Measurements from ENCODE around the gene PLAC9. TPM values are rescaled to one million over a fixed set of nuclear protein-coding genes. Genes with fewer than 3 reads are reported as not detected.

The PLAC9 gene
- total RNA-seq, 1 experiment from 2014 or later: not detected

DNA sequence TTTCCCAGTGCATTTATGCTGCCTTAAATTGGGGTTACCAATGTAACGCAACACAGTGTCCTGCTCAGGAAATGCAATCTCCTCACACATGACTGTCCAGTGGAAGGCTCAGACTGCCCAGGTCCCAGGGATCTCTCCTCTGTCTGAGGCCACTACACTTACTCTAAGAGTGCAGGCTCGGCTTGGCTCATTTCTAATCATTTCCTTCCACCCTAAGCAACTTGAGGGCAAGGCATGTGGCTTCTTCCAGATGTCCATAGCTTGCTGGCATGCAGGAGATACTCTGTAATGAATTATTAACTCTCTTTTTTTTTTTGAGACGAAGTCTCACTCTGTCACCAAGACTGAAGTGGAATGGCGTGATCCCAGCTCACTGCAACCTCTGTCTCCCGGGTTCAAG is 23.7 kb downstream of the PLAC9 start:
- CTCF ChIA-PET: no interaction called here
- Histone ChIP-seq H3K4me3 (ENCODE audit: low read depth in 2 of 2, low read length in 2 of 2) (no peak overlapping the region), H3K27me3 (ENCODE audit: control insufficient read depth, insufficient read depth, low read length) (no peaks in the 10 kb centered on the region), H3K36me3 (ENCODE audit: control insufficient read depth, insufficient read depth, low read length) (peaks cover 15% of the 10 kb centered on the region; the same call in 1 of the 2 replicates), H3K9me3 (ENCODE audit: control insufficient read depth, insufficient read depth, low read depth, low read length) (no peaks in the 10 kb centered on the region), H3K27ac (ENCODE audit: low read length) (no peak overlapping the region), H3K4me1 (ENCODE audit: control insufficient read depth, insufficient read depth, low read length) (peaks cover 23% of the 10 kb centered on the region)
- POLR2A ChIA-PET: no interaction called here
- TF ChIP-seq POLR2AphosphoS5 (IDR thresholded peaks at IDR 0.05; ENCODE audit: low read depth, low read length) (no peak), SIN3A (IDR thresholded peaks at IDR 0.05; ENCODE audit: borderline replicate concordance, insufficient read depth, low read depth, low read length) (no peak), TCF7L2 (IDR thresholded peaks at IDR 0.05; ENCODE audit: low read depth, low read length) (no peak)
- TF ChIP-seq, protein P1, sequence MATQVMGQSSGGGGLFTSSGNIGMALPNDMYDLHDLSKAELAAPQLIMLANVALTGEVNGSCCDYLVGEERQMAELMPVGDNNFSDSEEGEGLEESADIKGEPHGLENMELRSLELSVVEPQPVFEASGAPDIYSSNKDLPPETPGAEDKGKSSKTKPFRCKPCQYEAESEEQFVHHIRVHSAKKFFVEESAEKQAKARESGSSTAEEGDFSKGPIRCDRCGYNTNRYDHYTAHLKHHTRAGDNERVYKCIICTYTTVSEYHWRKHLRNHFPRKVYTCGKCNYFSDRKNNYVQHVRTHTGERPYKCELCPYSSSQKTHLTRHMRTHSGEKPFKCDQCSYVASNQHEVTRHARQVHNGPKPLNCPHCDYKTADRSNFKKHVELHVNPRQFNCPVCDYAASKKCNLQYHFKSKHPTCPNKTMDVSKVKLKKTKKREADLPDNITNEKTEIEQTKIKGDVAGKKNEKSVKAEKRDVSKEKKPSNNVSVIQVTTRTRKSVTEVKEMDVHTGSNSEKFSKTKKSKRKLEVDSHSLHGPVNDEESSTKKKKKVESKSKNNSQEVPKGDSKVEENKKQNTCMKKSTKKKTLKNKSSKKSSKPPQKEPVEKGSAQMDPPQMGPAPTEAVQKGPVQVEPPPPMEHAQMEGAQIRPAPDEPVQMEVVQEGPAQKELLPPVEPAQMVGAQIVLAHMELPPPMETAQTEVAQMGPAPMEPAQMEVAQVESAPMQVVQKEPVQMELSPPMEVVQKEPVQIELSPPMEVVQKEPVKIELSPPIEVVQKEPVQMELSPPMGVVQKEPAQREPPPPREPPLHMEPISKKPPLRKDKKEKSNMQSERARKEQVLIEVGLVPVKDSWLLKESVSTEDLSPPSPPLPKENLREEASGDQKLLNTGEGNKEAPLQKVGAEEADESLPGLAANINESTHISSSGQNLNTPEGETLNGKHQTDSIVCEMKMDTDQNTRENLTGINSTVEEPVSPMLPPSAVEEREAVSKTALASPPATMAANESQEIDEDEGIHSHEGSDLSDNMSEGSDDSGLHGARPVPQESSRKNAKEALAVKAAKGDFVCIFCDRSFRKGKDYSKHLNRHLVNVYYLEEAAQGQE (IDR thresholded peaks at IDR 0.05; ENCODE audit: insufficient read depth in 1 of 2, low read depth in 2 of 2, low read length in 1 of 2): no peak
- TF ChIP-seq, protein P2, sequence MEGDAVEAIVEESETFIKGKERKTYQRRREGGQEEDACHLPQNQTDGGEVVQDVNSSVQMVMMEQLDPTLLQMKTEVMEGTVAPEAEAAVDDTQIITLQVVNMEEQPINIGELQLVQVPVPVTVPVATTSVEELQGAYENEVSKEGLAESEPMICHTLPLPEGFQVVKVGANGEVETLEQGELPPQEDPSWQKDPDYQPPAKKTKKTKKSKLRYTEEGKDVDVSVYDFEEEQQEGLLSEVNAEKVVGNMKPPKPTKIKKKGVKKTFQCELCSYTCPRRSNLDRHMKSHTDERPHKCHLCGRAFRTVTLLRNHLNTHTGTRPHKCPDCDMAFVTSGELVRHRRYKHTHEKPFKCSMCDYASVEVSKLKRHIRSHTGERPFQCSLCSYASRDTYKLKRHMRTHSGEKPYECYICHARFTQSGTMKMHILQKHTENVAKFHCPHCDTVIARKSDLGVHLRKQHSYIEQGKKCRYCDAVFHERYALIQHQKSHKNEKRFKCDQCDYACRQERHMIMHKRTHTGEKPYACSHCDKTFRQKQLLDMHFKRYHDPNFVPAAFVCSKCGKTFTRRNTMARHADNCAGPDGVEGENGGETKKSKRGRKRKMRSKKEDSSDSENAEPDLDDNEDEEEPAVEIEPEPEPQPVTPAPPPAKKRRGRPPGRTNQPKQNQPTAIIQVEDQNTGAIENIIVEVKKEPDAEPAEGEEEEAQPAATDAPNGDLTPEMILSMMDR (IDR thresholded peaks at IDR 0.05): no peak
- intact Hi-C loops (cut with micrococcal nuclease; ENCODE audit: unreplicated experiment): no loop called here
- no peak for ATAC-seq
- BruUV-seq (replicated peaks): no TSS peak
- in situ Hi-C loops (cut with HindIII; ENCODE audit: low pct_unique_long_range_greater_than_20kb, low sequenced_read_pairs): no loop called here
- DNase-seq (ENCODE audit: low read depth, low spot score): no peak

DNA sequence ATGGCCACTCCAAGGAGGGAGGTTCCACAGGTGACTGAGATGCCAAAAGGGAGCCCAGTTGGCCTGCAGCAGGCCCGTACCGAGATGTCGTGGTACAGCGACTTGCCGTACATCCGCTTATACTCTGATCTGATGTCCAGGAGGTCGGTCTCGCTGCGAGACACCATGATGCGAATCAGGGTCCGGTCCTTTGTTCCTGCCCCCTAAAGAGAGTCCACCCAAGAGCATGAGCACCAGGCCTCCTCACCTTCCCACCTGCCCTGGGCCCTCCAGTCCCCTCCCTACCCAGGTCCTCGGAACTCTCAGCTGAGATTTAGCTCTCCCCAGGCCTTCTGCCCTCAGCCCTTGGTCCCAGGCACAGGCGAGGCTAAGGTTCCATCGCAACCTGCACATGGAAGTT is 25.0 kb downstream of the PLAC9 start:
- no peak for TF ChIP-seq TCF7L2 (IDR thresholded peaks at IDR 0.05; ENCODE audit: low read depth, low read length)
- no peak for TF ChIP-seq SIN3A (IDR thresholded peaks at IDR 0.05; ENCODE audit: borderline replicate concordance, insufficient read depth, low read depth, low read length)
- no peak for TF ChIP-seq POLR2AphosphoS5 (IDR thresholded peaks at IDR 0.05; ENCODE audit: low read depth, low read length)
- TF ChIP-seq, protein P1 (IDR thresholded peaks at IDR 0.05; ENCODE audit: insufficient read depth in 1 of 2, low read depth in 2 of 2, low read length in 1 of 2): no peak
- TF ChIP-seq, protein P2 (IDR thresholded peaks at IDR 0.05): no peak
- H3K4me1 ChIP-seq (ENCODE audit: control insufficient read depth, insufficient read depth, low read length): peaks cover 23% of the 10 kb centered on the region
- in situ Hi-C loops (cut with HindIII; ENCODE audit: low pct_unique_long_range_greater_than_20kb, low sequenced_read_pairs) (no loop called here), intact Hi-C loops (cut with micrococcal nuclease; ENCODE audit: unreplicated experiment) (no loop called here)
- no peak for DNase-seq (ENCODE audit: low read depth, low spot score)
- ATAC-seq: no peak
- H3K9me3 ChIP-seq (ENCODE audit: control insufficient read depth, insufficient read depth, low read depth, low read length): no peaks in the 10 kb centered on the region
- H3K27me3 ChIP-seq (ENCODE audit: control insufficient read depth, insufficient read depth, low read length): no peaks in the 10 kb centered on the region
- H3K36me3 ChIP-seq (ENCODE audit: control insufficient read depth, insufficient read depth, low read length): peaks cover 15% of the 10 kb centered on the region; the same call in 1 of the 2 replicates
- CTCF ChIA-PET: no interaction called here
- POLR2A ChIA-PET: interaction anchor here (0.6 kb wide), 1 partner anchor 51 kb away, joined by 6 read pairs; no protein-coding TSS in a partner anchor
- no peak overlapping the region for H3K4me3 ChIP-seq (ENCODE audit: low read depth in 2 of 2, low read length in 2 of 2)
- peak overlapping the region; percentile 78 for H3K27ac ChIP-seq (ENCODE audit: low read length)
- BruUV-seq (replicated peaks): no TSS peak
